NCI-H2171 (cell line): ENCODE data around the gene NBEAL2.
A peak's percentile ranks its signal among the peaks of the same experiment; 100 is the strongest.

ENCODE experiments used
- DNase-seq: peaks from one replicate; lab custom pipeline; 2025; lab: John Stamatoyannopoulos, UW

Gene NBEAL2

DNA sequence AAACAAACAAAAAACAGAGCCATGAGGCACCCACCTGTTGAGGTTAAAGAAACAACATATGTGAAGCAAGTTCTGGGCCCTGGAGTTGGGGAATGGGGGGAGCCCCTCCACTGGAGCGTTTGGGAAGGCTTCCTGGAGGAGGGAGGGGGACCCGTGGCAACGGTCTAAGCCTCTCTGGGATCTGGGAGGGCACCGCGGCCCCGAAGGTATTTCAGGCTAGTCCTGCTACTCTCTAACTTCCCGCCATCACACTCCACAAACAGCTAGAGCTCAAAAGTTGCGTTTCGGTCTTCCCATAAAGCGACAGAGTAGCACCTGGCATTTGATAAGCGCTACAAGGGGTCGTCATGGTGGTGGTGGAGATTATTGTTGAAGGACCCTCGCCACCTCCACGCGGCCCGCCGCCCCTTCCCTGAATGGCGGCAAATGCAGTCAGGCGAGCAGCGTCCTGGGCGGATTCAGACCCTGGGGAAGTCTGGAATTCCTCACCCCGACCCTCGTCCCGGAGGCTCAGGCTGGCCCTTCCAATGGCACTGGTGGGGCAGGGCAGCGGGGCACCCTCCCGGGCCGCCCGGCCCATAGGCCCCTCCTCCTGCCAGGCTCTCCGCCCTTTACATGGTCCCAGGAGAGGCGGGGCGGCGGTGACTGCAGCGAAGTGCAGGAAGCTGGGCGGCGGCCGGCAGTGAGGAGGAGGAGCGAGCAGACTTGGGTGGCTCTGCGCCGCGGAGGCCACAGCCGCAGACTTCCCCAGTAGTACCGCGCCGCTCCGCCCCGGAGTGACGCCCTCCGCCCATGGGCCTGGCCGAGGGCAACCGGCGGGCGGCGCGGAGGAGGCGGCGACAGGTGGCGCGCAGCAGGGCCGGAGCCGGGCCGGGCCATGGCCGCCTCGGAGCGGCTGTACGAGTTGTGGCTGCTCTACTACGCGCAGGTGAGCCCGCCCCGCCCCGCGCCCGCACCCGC, at the start of gene NBEAL2:
TSS of gene NBEAL2 (plus strand) at position 682 of the 960 bp plus-strand sequence. CDS start at position 878, 196 bp downstream.
- DNase-seq: peak; percentile 65

DNA sequence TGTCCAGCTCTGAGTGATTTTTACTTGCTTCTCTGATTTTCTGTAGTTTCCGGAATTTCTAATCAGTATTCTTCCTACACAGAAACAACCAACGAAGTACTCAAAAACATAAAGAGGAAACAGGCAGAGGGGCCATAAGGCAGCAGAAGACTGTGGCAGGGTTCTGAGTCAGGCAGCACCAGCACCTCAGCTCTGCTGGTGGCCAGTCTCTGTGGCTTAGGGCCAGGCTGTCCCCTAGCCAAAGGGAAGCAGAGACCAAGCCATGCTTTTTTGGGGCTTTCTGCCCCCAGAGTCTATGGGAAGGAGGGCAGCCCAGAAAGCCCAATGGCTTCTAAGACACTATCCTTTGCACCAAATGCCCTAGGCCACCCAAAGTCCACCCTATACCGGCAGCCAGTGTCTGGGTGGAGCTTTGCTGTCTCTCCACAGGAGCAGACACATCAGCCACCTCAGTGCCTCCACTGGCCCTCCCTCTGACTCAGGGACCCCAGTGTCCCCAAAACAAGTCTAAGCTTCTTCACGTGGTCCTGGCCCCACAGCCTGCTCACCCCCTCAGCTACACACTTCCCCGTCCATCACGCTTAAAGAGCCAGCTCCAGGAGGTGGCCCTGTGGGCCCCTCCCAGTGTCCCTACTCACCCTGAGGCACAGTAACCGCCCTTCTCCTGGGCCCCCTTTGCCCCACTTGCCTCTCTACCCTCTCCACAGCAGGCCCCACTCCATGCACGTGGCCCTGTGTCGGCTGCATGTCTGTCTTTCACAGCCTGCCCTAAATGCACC, 49.1 kb upstream of the NBEAL2 start:
- no peak for DNase-seq

- no peak for DNase-seq
Observed at GRCh38 chr3:46930945-46931403, 48.5 kb upstream of the NBEAL2 start.

DNA sequence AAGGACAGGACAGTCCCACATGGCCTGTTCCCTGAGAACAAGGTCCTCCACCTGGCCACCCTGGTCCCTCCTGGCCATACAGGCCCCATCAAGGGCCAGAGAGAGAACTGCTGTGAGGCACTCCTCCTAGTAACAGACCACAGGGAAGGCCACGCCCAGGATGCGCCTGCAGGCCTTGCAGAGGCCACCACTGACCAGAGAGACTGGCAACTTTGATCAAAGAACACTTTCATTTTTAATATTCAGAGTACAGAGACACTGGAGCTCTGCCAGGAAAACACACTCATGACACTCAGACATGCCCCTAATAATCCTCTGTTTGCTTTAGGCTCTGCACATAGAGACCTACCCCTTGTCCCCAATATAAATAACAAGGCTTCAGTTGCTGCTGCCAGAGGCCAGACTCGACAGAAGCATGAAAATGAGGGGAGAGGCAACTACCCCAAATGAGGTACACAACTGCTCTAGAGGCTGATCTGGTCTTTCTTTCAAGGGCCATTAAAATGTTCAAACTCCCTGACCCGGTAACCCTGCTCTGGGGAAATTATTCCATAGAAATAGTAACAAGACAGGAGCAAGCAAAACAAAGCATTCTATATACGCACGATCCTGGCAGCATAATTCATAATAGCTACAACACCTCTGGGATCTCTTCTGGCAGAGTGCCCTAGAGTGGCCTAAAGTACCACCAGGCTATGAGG, 47.7 kb upstream of the NBEAL2 start:
- no peak for DNase-seq

DNA sequence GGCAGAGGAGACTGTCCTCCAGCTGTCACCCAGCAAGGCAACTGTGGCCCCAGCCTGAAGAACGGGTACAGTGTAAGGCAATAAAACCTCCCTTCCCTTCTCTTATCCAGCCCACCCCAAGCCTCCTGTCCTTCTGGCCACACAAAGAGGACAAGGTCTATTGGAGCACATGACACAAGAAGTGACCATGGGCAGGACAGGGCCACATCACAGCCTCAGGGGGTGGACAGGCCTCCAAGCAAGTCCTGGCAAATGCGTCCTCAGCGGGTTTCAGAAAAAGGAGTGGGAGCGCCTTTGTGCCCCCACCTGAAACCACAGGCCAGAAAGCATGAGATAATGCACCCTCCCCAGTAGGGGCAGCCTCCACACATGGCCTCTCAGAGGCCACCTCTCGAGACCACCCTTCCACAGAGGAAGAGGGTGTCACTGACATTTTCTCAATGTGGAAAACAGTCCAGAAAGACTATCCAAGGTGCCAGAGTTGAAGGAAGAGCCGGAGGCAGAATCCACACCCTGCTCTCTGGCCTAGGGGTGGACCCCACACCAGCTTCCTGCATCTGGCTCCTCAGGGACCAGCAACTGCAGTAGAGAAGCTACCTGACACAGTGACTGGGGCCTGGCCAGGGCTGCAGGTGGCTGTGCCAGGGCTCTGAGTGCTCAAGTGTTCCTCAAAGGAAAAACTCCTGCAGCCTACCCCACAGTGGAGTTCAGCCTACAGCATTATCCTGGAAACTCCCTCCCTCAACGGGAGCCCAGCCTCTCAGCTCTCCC, 46.8 kb upstream of the NBEAL2 start:
- DNase-seq: no peak

- DNase-seq: no peak
Observed at GRCh38 chr3:46933261-46933660, 46.2 kb upstream of the NBEAL2 start.

DNA sequence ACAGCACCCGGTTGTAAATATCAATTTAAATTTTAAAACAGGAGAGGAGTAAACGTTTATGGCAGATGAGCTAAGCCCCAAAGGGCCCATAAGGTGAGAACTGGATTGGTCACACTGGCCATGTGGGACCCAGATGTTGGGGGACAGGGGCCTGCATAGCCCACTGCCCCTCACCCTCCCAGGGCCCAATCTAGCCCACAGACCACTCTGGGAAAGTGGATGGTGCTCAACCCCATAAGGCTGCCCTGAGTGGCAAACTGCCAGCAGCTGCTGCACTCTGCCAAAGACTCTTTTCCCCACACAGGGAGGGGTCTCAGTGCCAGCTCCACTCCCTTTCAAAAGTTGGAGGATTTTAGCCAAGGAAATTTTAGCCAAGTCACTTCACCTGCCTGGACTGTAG, 45.4 kb upstream of the NBEAL2 start:
- no peak for DNase-seq

DNA sequence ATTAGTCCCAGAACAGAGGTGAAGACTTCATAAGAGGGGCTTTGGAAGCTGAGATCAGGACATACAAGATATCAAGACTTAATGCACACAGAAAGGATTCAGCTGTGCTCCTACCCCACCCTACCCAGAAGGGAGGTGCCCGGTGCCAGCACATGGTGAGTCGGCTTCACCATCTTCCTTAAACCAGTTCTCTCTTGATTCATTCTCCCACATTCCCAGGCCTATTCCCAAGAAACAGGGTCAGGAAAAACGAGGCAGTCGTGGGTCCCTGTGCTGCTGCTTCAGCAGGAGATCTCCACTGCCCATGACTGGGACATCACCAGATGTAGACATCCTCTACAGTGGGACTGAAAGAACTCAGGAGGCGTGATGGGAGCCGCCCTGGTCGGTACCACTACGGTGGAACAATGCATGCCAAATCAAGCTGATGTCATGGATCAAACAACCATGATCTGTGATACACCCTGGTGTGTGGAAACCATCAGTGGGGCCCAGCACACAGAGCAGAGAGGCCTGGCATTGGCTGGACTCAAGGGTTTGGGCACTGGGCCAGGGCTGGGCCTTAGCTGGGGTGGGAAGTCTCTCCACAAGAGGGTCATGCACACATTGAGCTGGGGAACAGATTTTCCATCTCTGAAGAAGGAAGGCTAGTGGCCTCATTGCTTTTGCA, 44.8 kb upstream of the NBEAL2 start:
- DNase-seq: no peak

DNA sequence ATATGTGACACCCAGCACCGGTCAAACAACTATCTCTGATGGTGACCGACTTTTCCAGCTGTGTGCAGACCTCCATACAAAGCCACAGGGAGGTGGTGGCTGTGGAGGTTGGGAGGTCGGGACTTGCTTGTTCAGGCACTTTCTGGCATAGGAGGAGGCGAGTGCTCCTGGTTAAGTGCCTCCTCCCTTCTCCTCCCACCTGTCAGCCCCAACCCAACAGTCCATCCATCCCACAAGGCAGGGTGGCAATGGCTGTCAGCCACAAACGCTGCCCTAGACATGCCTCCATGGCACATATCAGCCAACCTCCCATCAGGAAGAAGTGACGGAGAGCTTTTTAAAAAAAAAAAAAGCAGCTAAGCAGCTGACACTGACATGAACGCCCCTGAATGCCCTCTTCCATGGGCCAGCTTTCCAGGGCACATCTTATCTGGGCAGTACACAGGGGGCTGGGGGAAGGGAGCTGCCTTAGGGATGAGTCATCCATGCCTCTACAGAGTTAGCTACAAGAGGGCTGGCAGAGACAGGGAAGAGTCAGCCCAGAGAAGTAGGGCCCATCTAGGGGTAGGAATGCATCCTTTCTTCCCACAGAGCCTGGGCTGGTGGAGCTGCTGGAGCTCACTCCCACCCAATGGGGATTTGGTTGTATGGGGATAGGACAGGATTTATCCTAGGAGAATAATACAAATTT, 44.2 kb upstream of the NBEAL2 start:
- DNase-seq: no peak

- DNase-seq: no peak
Observed at GRCh38 chr3:46935989-46936558, 43.4 kb upstream of the NBEAL2 start.

DNA sequence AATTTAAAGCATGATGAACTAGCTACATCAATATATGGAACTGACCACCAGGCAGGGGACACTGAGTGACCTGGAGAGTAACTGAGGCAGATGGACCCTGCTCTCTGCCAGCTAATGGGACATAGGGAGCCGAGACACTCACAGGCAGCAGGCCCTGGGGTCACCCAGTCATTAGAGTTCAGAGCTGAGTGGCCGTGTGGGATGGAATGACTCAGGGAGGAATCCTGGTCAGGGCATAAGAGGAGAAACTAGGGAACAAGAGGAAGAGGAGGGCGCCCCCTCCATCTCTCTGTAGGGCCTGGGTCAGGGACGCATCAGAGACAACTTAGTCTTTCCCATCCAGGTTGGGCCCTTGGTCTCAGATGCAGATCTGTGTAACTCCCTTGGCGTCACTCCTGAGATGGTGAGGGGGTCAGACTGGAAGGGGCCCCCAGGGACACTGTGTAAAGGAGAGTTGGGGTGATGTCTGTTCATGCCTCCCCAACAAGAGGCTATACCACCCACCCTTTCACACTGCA, 42.7 kb upstream of the NBEAL2 start:
- no peak for DNase-seq

GRCh38 chr3:46938118-46938517, 41.3 kb upstream of the NBEAL2 start:
- no peak for DNase-seq

- DNase-seq: no peak
Observed at GRCh38 chr3:46939578-46940445, 39.7 kb upstream of the NBEAL2 start.

DNA sequence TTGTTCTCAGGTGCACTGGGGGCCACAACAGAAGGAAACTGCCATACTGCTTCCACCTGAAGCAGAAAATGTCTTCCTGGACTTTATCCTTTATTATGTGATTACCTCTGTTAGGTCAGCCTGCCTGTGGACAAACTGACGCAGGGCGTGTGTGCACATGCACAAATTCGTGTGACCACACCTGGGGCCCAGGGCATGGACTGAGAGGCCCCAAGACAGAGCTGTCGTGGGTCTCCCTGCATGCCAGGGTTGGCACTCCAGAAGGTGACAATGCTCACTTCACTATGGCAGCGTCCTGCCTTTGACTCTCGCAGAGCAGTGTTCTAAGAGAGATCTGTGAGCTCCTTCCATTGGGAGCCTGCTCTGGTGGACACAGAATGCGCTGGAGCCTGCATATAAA, 37.4 kb upstream of the NBEAL2 start:
- no peak for DNase-seq

DNA sequence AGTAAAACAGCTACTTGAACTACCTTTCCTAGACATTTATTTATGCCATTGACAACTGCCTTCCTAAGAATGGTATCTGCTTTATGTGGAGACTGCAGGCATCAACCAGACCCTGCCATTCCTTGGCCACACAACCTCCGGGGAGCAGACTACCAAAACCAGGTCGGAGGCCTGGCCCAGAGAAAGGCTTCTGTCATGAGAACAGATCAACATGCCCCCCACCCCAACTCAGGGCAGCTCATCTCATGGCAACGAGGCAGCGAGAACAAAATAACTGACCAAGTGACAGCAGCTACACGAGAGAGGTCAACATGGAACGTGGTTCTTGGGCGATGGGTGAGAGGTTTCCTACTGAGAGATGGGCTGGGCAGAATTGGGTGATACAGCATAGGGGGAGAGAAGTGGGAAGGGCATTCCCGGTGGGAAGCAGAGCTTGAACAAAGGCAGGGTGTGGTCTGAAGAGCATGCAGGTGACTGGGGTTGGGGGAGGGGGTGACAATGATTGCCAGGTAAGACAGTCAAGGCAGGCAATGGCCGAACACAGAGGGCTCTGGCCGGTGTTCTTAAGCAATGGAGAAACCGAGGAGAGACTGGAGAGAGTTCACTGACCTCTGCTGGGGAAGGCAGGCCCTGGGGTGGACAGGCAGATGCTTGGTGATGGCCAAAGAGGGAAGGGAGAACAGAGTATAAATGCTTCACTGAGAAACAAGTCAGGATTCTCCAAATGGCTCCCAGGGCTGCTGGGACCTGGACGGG, 36.8 kb upstream of the NBEAL2 start:
- DNase-seq: no peak

- no peak for DNase-seq
Observed at GRCh38 chr3:46943237-46944187, 36.0 kb upstream of the NBEAL2 start.

GRCh38 chr3:46944191-46944590, 35.3 kb upstream of the NBEAL2 start:
- DNase-seq: no peak
